DOHH2 (cell line): ENCODE measurements around the gene TSHZ2.

Source experiments
- EZH2phosphoT487 ChIP-seq: fragments of 200-600 bp; sonication (generic); IDR thresholded peaks from 2 replicates; pipeline ENCODE4 v1.6.1; 2017; ENCODE audit warnings: borderline replicate concordance, mild to moderate bottlenecking, antibody characterized with exemption, low read length, moderate library complexity, mixed read lengths
- TF ChIP-seq, protein P1 (sequence below): fragments of 200-600 bp; sonication (generic); IDR thresholded peaks from one replicate; pipeline ENCODE4 v1.5.1; 2014; ENCODE audit warnings: antibody characterized with exemption, mild to moderate bottlenecking, low read depth, low read length; ENCODE audit not compliant: poor library complexity, severe bottlenecking

DNA sequence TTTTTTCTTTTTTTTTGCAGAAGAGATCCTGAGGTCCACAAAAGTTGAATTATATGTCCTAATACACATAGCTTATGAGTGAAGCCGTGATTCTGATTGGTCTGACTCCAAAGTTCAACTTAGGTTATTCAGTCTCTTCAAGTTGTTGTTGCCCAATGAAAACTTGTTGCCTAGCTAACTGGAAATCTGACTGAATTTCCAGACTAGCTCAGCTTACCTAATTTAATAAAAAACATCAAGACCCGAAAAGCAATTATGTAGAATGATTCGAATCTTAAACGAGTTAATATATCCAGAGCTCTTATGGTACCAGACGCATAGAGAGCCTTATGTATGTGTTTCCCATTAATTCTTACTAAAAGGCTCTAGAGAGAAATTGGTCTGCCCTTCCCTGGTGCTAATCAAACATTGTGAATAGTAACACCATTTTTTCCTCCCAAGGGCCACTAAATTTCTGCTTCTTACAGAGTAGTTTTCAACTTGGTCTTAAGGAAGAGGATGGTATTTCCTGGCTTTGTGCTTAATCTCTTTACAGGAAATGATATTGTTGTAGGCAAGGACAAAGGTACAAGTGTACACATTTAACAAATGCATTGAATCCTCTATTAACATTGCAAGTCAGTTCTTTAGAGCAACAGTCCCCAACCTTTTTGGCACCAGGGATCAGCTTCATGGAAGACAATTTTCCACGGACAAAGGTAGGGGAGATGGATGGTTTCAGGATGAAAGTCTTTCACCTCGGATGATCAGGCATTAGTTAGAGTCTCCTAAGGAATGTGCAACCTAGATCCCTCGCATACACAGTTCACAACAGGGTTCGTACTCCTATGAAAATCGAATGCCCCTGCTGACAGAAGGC, 107.9 kb downstream of the TSHZ2 start:
- TF ChIP-seq, protein P1, sequence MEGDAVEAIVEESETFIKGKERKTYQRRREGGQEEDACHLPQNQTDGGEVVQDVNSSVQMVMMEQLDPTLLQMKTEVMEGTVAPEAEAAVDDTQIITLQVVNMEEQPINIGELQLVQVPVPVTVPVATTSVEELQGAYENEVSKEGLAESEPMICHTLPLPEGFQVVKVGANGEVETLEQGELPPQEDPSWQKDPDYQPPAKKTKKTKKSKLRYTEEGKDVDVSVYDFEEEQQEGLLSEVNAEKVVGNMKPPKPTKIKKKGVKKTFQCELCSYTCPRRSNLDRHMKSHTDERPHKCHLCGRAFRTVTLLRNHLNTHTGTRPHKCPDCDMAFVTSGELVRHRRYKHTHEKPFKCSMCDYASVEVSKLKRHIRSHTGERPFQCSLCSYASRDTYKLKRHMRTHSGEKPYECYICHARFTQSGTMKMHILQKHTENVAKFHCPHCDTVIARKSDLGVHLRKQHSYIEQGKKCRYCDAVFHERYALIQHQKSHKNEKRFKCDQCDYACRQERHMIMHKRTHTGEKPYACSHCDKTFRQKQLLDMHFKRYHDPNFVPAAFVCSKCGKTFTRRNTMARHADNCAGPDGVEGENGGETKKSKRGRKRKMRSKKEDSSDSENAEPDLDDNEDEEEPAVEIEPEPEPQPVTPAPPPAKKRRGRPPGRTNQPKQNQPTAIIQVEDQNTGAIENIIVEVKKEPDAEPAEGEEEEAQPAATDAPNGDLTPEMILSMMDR = no peak
- TF ChIP-seq EZH2phosphoT487 = no peak
